Neural cell (in vitro differentiated cells): ENCODE measurements around the gene DENND5B. TPM values are rescaled to one million over a fixed set of nuclear protein-coding genes. Genes with fewer than 3 reads are reported as not detected.

ENCODE experiments used
- H2AFZ ChIP-seq: fragments of 200-600, 300-800 bp; sonication (generic), shearing (Covaris generic); 2 replicates; pipeline ENCODE4 v1.6.0; 2014; ENCODE audit warnings: low read depth, mild to moderate bottlenecking, antibody characterized with exemption, low read length, moderate library complexity
- H3F3A ChIP-seq: fragments of 200-600 bp; shearing (Covaris generic); 2 replicates; pipeline ENCODE4 v1.6.1; 2016; ENCODE audit warnings: mild to moderate bottlenecking, moderate library complexity, mixed read lengths, antibody characterized with exemption, low read length; ENCODE audit not compliant: insufficient read depth, poor library complexity, severe bottlenecking
- H3K27ac ChIP-seq: fragments of 200-600, 300-800 bp; sonication (generic), shearing (Covaris generic); 2 replicates; pipeline ENCODE4 v1.5.1; 2014; ENCODE audit warnings: mild to moderate bottlenecking, low read length, moderate library complexity
- H3K27me3 ChIP-seq: fragments of 300-800, 200-600 bp; sonication (generic), shearing (Covaris generic); 2 replicates; pipeline ENCODE4 v1.6.0; 2014; ENCODE audit warnings: mild to moderate bottlenecking, low read depth, low read length, moderate library complexity; ENCODE audit not compliant: insufficient read depth
- H3K36me3 ChIP-seq: fragments of 300-800, 200-600 bp; sonication (generic), shearing (Covaris generic); 2 replicates; pipeline ENCODE4 v1.5.1; 2014; ENCODE audit warnings: mild to moderate bottlenecking, antibody characterized with exemption, low read length, moderate library complexity; ENCODE audit not compliant: insufficient read depth
- H3K4me2 ChIP-seq: fragments of 300-800, 200-600 bp; sonication (generic), shearing (Covaris generic); 2 replicates; pipeline ENCODE4 v1.6.0; 2014; ENCODE audit warnings: mild to moderate bottlenecking, low read length
- H3K4me3 ChIP-seq: fragments of 300-800, 200-600 bp; sonication (generic), shearing (Covaris generic); 2 replicates; pipeline ENCODE4 v1.5.1; 2014; ENCODE audit warnings: mild to moderate bottlenecking, low read length, moderate library complexity
- H3K79me2 ChIP-seq: fragments of 200-600 bp; shearing (Covaris generic); replicated peaks from 2 replicates; pipeline ENCODE4 v1.6.0; 2014; ENCODE audit warnings: mild to moderate bottlenecking, low read length, moderate library complexity; ENCODE audit not compliant: insufficient read depth
- H3K9ac ChIP-seq: fragments of 300-800, 200-600 bp; sonication (generic), shearing (Covaris generic); 2 replicates; pipeline ENCODE4 v1.6.1; 2016; ENCODE audit warnings: mild to moderate bottlenecking, low read length, mixed read lengths
- H3K9me2 ChIP-seq: fragments of 200-600 bp; shearing (Covaris generic); 2 replicates; pipeline ENCODE4 v1.6.1; 2016; ENCODE audit warnings: mild to moderate bottlenecking, low read length, mixed read lengths; ENCODE audit not compliant: insufficient read depth
- H3K9me3 ChIP-seq: fragments of 200-600, 300-800 bp; sonication (generic), shearing (Covaris generic); 2 replicates; pipeline ENCODE4 v1.6.1; 2016; ENCODE audit warnings: mild to moderate bottlenecking, mixed run types, low read length, moderate library complexity, mixed read lengths
- H4K20me1 ChIP-seq: fragments of 200-600 bp; shearing (Covaris generic); 2 replicates; pipeline ENCODE4 v1.6.1; 2016; ENCODE audit warnings: mild to moderate bottlenecking, mixed run types; ENCODE audit not compliant: insufficient read depth
- CTCF ChIP-seq: fragments of 450-650 bp; IDR thresholded peaks from 2 replicates; pipeline ENCODE4 v1.5.1; 2014; ENCODE audit warnings: antibody characterized with exemption, mild to moderate bottlenecking, moderate library complexity; ENCODE audit not compliant: poor library complexity, severe bottlenecking
- EP300 ChIP-seq: fragments of 450-650 bp; conservative IDR thresholded peaks from 2 replicates; pipeline ENCODE4 v1.6.1; 2014; ENCODE audit warnings: antibody characterized with exemption, mild to moderate bottlenecking, moderate library complexity; ENCODE audit not compliant: poor library complexity, severe bottlenecking
- EZH2 ChIP-seq: fragments of 200-600, 300-800 bp; shearing (Covaris generic), sonication (generic); IDR thresholded peaks from 2 replicates; pipeline ENCODE4 v1.6.1; 2014; ENCODE audit warnings: antibody characterized with exemption, low read length, borderline replicate concordance, mild to moderate bottlenecking; ENCODE audit not compliant: insufficient read depth, poor library complexity, severe bottlenecking
- MXI1 ChIP-seq: fragments of 450-650 bp; conservative IDR thresholded peaks from 2 replicates; pipeline ENCODE4 v1.6.1; 2014; ENCODE audit warnings: antibody characterized with exemption, mild to moderate bottlenecking; ENCODE audit not compliant: poor library complexity, severe bottlenecking
- POLR2AphosphoS5 ChIP-seq: IDR thresholded peaks from 2 replicates; pipeline ENCODE4 v1.6.1; 2012
- RAD21 ChIP-seq: fragments of 450-650 bp; conservative IDR thresholded peaks from 2 replicates; pipeline ENCODE4 v1.6.1; 2014; ENCODE audit warnings: antibody characterized with exemption, mild to moderate bottlenecking, moderate library complexity
- REST ChIP-seq: IDR thresholded peaks from 2 replicates; pipeline ENCODE4 v1.6.1; 2012; ENCODE audit warnings: borderline replicate concordance
- SMC3 ChIP-seq: fragments of 450-650 bp; conservative IDR thresholded peaks from 2 replicates; pipeline ENCODE4 v1.6.1; 2014; ENCODE audit warnings: antibody characterized with exemption, mild to moderate bottlenecking, moderate library complexity; ENCODE audit not compliant: poor library complexity
- TAF1 ChIP-seq: IDR thresholded peaks from 2 replicates; pipeline ENCODE4 v1.6.1; 2012; ENCODE audit warnings: low read depth
- polyA plus RNA-seq: library from polyadenylated mRNA; depleted of rRNA; stranded (reverse); fragments of >200 nt; gene quantifications from 2 replicates; pipeline ENCODE4 v1.2.3, GENCODE V29; 2014

DENND5B gene
- polyA plus RNA-seq, 1 donor from 2014 or later, result 23.8 TPM

- Histone ChIP-seq H3K9ac (no peak overlapping the region), H4K20me1 (no peaks in the 10 kb centered on the region), H3K9me3 (no peaks in the 10 kb centered on the region), H3F3A (no peaks in the 10 kb centered on the region), H3K27ac (no peak overlapping the region), H2AFZ (no peak overlapping the region), H3K4me3 (no peak overlapping the region), H3K79me2 (peaks cover 91% of the 10 kb centered on the region), H3K4me2 (no peak overlapping the region), H3K9me2 (no peaks in the 10 kb centered on the region), H3K36me3 (no peaks in the 10 kb centered on the region), H3K27me3 (no peaks in the 10 kb centered on the region)
- TF ChIP-seq CTCF (no peak), MXI1 (no peak), EZH2 (no peak), POLR2AphosphoS5 (no peak), REST (no peak), SMC3 (no peak), RAD21 (no peak), TAF1 (no peak), EP300 (no peak)
Measured at GRCh38 chr12:31585895-31586294, 5.0 kb downstream of the DENND5B start.

- Histone ChIP-seq H3K27me3 (no peaks in the 10 kb centered on the region), H3K36me3 (no peaks in the 10 kb centered on the region), H3K27ac (no peak overlapping the region), H3K79me2 (peaks cover 97% of the 10 kb centered on the region), H4K20me1 (no peaks in the 10 kb centered on the region), H3K9ac (no peak overlapping the region), H2AFZ (no peak overlapping the region), H3F3A (no peaks in the 10 kb centered on the region), H3K4me3 (no peak overlapping the region), H3K9me3 (no peaks in the 10 kb centered on the region), H3K4me2 (no peak overlapping the region), H3K9me2 (no peaks in the 10 kb centered on the region)
- no peak for TF ChIP-seq REST
- no peak for TF ChIP-seq TAF1
Measured at GRCh38 chr12:31585271-31585670, 5.7 kb downstream of the DENND5B start.
